Duodenal mucosa (tissue), 2 donors: ENCODE measurements around the gene ZMAT1.

Experiments
- H3K27ac ChIP-seq: one replicate; pipeline ENCODE4 v1.7.0; 2013; ENCODE audit warnings: low read depth, low read length
- H3K27me3 ChIP-seq, 2 donors: one replicate each; pipeline ENCODE4 v1.7.0; 2013; ENCODE audit warnings: low read length in 2 of 2, control low read depth in 1 of 2; ENCODE audit not compliant: insufficient read depth in 2 of 2, control insufficient read depth in 1 of 2
- H3K36me3 ChIP-seq, 2 donors: one replicate each; pipeline ENCODE4 v1.7.0; 2013; ENCODE audit warnings: low read length in 2 of 2, control low read depth in 1 of 2; ENCODE audit not compliant: insufficient read depth in 2 of 2, control insufficient read depth in 1 of 2
- H3K4me1 ChIP-seq, 2 donors: one replicate each; pipeline ENCODE4 v1.7.0; 2013; ENCODE audit warnings: low read length in 2 of 2, control low read depth in 1 of 2; ENCODE audit not compliant: insufficient read depth in 2 of 2, control insufficient read depth in 1 of 2
- H3K4me3 ChIP-seq, 2 donors: one replicate each; pipeline ENCODE4 v1.7.0; 2013; ENCODE audit warnings: low read length in 2 of 2, low read depth in 1 of 2
- H3K9ac ChIP-seq, 2 donors: one replicate each; pipeline ENCODE4 v1.7.0; 2013; ENCODE audit warnings: low read length in 2 of 2, low read depth in 1 of 2
- H3K9me3 ChIP-seq, 2 donors: one replicate each; pipeline ENCODE4 v1.7.0; 2013; ENCODE audit warnings: low read length in 2 of 2, control low read depth in 1 of 2; ENCODE audit not compliant: control insufficient read depth in 1 of 2

The ZMAT1 gene

GRCh38 chrX:101925733-101926132 lies 6.1 kb downstream of the ZMAT1 start:
- Histone ChIP-seq H3K9me3 (no peaks in the 10 kb centered on the region), H3K27me3 (no peaks in the 10 kb centered on the region), H3K9ac (no peak overlapping the region), H3K36me3 (no peaks in the 10 kb centered on the region), H3K4me1 (peaks cover 0 to 3% of the 10 kb centered on the region in 2 donors), H3K27ac (no peak overlapping the region), H3K4me3 (no peak overlapping the region)

- H3K27ac ChIP-seq: no peak overlapping the region
- H3K36me3 ChIP-seq: no peaks in the 10 kb centered on the region
- no peak overlapping the region for H3K9ac ChIP-seq
- H3K9me3 ChIP-seq: no peaks in the 10 kb centered on the region
- H3K4me3 ChIP-seq: no peak overlapping the region
- no peaks in the 10 kb centered on the region for H3K27me3 ChIP-seq
- no peaks in the 10 kb centered on the region for H3K4me1 ChIP-seq
These were observed 13.1 kb downstream of the ZMAT1 start for GRCh38 chrX:101918751-101919150.

- Histone ChIP-seq H3K27ac (no peak overlapping the region), H3K9me3 (no peaks in the 10 kb centered on the region), H3K9ac (no peak overlapping the region), H3K36me3 (no peaks in the 10 kb centered on the region), H3K4me3 (no peak overlapping the region), H3K27me3 (no peaks in the 10 kb centered on the region), H3K4me1 (no peaks in the 10 kb centered on the region)
These were observed 25.6 kb downstream of the ZMAT1 start for GRCh38 chrX:101906136-101906796.

GRCh38 chrX:101904996-101905395 lies 26.8 kb downstream of the ZMAT1 start:
- Histone ChIP-seq H3K27me3 (no peaks in the 10 kb centered on the region), H3K9me3 (no peaks in the 10 kb centered on the region), H3K36me3 (no peaks in the 10 kb centered on the region), H3K9ac (no peak overlapping the region), H3K4me1 (no peaks in the 10 kb centered on the region), H3K4me3 (no peak overlapping the region), H3K27ac (no peak overlapping the region)
